Activated B cell treated with CpG ODN at 0.5 μM for 24 hours (primary cell): ENCODE data around the gene KIAA1958. TPM values are rescaled to one million over a fixed set of nuclear protein-coding genes. Genes with fewer than 3 reads are reported as not detected.

Source experiments
- ATAC-seq: fragments of 200-7000 bp; cut with Tn5 transposase; one replicate; pipeline ENCODE4 v1.10.0; 2021; ENCODE audit warnings: low read depth, mild to moderate bottlenecking, moderate library complexity
- CTCF ChIA-PET: fragments of 350-600 bp; sonication (Branson Sonifier 250); formaldehyde crosslinking; loops from one replicate; lab custom pipeline; 2021; ENCODE audit warnings: antibody characterized with exemption; lab: Charles Lee
- POLR2A ChIA-PET: fragments of 350-600 bp; sonication (Branson Sonifier 250); formaldehyde crosslinking; loops from one replicate; lab custom pipeline; 2021; ENCODE audit warnings: antibody characterized with exemption; lab: Charles Lee
- DNase-seq: peaks from one replicate; pipeline ENCODE4 v3.0.0; 2022
- H3K27ac Mint-ChIP-seq: one replicate; pipeline ENCODE4 v1.8.0; 2020; ENCODE audit warnings: mixed read lengths
- H3K27me3 Mint-ChIP-seq: one replicate; pipeline ENCODE4 v1.8.0; 2021; ENCODE audit warnings: mixed read lengths
- H3K36me3 Mint-ChIP-seq: one replicate; pipeline ENCODE4 v1.8.0; 2021; ENCODE audit warnings: low read depth, mixed read lengths
- H3K4me1 Mint-ChIP-seq: one replicate; pipeline ENCODE4 v1.8.0; 2021; ENCODE audit warnings: mixed read lengths
- H3K4me3 Mint-ChIP-seq: one replicate; pipeline ENCODE4 v1.8.0; 2020; ENCODE audit warnings: mild to moderate bottlenecking, mixed read lengths
- H3K9me3 Mint-ChIP-seq: one replicate; pipeline ENCODE4 v1.8.0; 2020; ENCODE audit warnings: mixed read lengths
- intact Hi-C: fragments of 100-400 bp; cut with micrococcal nuclease; formaldehyde crosslinking; loops from one replicate; pipeline ENCODE4 v1.15.1; 2024
- total RNA-seq: library from RNA; stranded (reverse); gene quantifications from 2 replicates; pipeline ENCODE4 v1.2.3, GENCODE V29; 2022
- TF ChIP-seq, protein P1 (sequence below): fragments of 200-600 bp; IDR thresholded peaks from one replicate; pipeline ENCODE4 v1.8.0; 2022; ENCODE audit warnings: antibody characterized with exemption, mild to moderate bottlenecking

KIAA1958 gene
- total RNA-seq, 1 donor from 2014 or later = 7.4 TPM

- ATAC-seq = no peak
- Mint-ChIP-seq H3K27me3 (no peaks in the 10 kb centered on the region), H3K27ac (no peak overlapping the region), H3K9me3 (no peaks in the 10 kb centered on the region), H3K4me3 (no peak overlapping the region), H3K36me3 (no peaks in the 10 kb centered on the region), H3K4me1 (peaks cover 10% of the 10 kb centered on the region)
- POLR2A ChIA-PET = no interaction called here
- CTCF ChIA-PET = no interaction called here
- DNase-seq = no peak
- intact Hi-C loops = no loop called here
- TF ChIP-seq, protein P1, sequence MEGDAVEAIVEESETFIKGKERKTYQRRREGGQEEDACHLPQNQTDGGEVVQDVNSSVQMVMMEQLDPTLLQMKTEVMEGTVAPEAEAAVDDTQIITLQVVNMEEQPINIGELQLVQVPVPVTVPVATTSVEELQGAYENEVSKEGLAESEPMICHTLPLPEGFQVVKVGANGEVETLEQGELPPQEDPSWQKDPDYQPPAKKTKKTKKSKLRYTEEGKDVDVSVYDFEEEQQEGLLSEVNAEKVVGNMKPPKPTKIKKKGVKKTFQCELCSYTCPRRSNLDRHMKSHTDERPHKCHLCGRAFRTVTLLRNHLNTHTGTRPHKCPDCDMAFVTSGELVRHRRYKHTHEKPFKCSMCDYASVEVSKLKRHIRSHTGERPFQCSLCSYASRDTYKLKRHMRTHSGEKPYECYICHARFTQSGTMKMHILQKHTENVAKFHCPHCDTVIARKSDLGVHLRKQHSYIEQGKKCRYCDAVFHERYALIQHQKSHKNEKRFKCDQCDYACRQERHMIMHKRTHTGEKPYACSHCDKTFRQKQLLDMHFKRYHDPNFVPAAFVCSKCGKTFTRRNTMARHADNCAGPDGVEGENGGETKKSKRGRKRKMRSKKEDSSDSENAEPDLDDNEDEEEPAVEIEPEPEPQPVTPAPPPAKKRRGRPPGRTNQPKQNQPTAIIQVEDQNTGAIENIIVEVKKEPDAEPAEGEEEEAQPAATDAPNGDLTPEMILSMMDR = no peak
Measured at GRCh38 chr9:112537561-112537960, 50.9 kb downstream of the KIAA1958 start.

DNA sequence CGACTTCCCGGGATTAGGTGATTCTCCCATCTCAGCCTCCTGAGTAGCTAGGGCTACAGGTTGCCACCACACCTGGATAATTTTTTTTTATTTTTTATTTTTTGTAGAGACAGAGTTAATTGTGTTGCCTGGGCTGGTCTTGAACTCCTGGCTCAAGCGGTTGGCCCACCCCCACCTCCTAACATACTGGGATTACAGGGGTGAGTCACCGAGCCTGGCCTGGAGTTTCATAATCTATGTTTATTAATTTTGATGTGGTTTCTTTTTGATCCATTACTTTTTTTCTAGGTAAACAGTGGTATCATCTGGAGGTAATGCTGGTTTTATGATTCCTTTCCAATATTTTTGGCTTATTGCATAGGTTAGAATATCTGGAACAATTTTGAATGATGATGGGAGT lies 54.2 kb downstream of the KIAA1958 start:
- POLR2A ChIA-PET = no interaction called here
- Mint-ChIP-seq H3K36me3 (no peaks in the 10 kb centered on the region), H3K27me3 (no peaks in the 10 kb centered on the region), H3K4me1 (peaks cover 8% of the 10 kb centered on the region), H3K4me3 (no peak overlapping the region), H3K27ac (no peak overlapping the region), H3K9me3 (no peaks in the 10 kb centered on the region)
- intact Hi-C loops = no loop called here
- ATAC-seq (no peak), DNase-seq (no peak)
- CTCF ChIA-PET = no interaction called here
- TF ChIP-seq, protein P1 = no peak

GRCh38 chr9:112541685-112542084 lies 55.1 kb downstream of the KIAA1958 start:
- Mint-ChIP-seq H3K27me3 (no peaks in the 10 kb centered on the region), H3K4me1 (peaks cover 10% of the 10 kb centered on the region), H3K9me3 (no peaks in the 10 kb centered on the region), H3K4me3 (no peak overlapping the region), H3K27ac (no peak overlapping the region), H3K36me3 (no peaks in the 10 kb centered on the region)
- intact Hi-C loops = no loop called here
- no peak for DNase-seq
- POLR2A ChIA-PET = no interaction called here
- TF ChIP-seq, protein P1 = no peak
- ATAC-seq = no peak
- CTCF ChIA-PET = no interaction called here

GRCh38 chr9:112542593-112543292 lies 56.1 kb downstream of the KIAA1958 start:
- Mint-ChIP-seq H3K9me3 (no peaks in the 10 kb centered on the region), H3K4me3 (no peak overlapping the region), H3K27ac (no peak overlapping the region), H3K27me3 (no peaks in the 10 kb centered on the region), H3K36me3 (no peaks in the 10 kb centered on the region), H3K4me1 (peaks cover 9% of the 10 kb centered on the region)
- DNase-seq (no peak), ATAC-seq (no peak)
- TF ChIP-seq, protein P1 = no peak
- POLR2A ChIA-PET = no interaction called here
- intact Hi-C loops = no loop called here
- CTCF ChIA-PET = no interaction called here

DNA sequence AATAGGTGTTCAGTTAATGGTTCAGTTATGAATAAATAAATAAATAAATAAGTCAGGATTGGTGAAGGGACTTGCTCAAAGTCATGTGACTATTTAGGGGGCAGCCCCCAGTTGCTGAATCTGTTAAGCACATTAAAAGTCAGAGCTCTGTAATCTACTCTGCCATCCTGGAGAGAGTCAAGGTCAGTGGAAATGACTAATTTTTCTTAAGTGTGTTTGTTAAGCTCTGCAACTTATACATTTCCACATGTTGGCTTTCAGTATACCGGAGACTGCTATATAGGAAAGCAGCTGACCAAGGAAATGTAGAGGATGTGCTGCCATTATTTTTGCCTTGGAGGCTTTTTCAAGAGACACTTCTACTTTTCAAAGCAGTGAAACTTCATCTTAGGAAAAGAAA lies 57.9 kb downstream of the KIAA1958 start:
- Mint-ChIP-seq H3K4me3 (no peak overlapping the region), H3K36me3 (no peaks in the 10 kb centered on the region), H3K27ac (no peak overlapping the region), H3K4me1 (peaks cover 16% of the 10 kb centered on the region), H3K27me3 (no peaks in the 10 kb centered on the region), H3K9me3 (no peaks in the 10 kb centered on the region)
- ATAC-seq = no peak
- ChIA-PET POLR2A (no interaction called here), CTCF (no interaction called here)
- TF ChIP-seq, protein P1 = no peak
- intact Hi-C loops = no loop called here
- no peak for DNase-seq
